GM12878 (cell line): Measurements from ENCODE around the gene CACNA2D3. TPM values are rescaled to one million over a fixed set of nuclear protein-coding genes. Genes with fewer than 3 reads are reported as not detected.

ENCODE experiments used
- ATAC-seq: fragments of 200-7000 bp; cut with Tn5 transposase; 3 replicates; pipeline ENCODE4 v1.9.1; 2020; ENCODE audit warnings: mild to moderate bottlenecking, moderate library complexity
- BruUV-seq: library from RNA; stranded (reverse); fragments of 400-500 nt; replicated peaks from 2 replicates; lab custom pipeline; 2021; lab: Mats Ljungman, UMichigan
- CTCF ChIA-PET: fragments of 300-600 bp; sonication (Branson Sonifier 250); formaldehyde crosslinking; extraction: SDS; loops from one replicate; lab custom pipeline; 2021; ENCODE audit warnings: inconsistent platforms; lab: Yijun Ruan, JAX
- POLR2A ChIA-PET: fragments of 350-600 bp; formaldehyde crosslinking; extraction: SDS; loops from one replicate; lab custom pipeline; 2021; ENCODE audit warnings: inconsistent platforms; lab: Charles Lee
- RAD21 ChIA-PET: fragments of 300-600 bp; sonication (Branson Sonifier 250); formaldehyde crosslinking; loops from one replicate; lab custom pipeline; 2023; ENCODE audit warnings: antibody characterized with exemption; ENCODE audit not compliant: unreplicated experiment; lab: Charles Lee
- SMC1A ChIA-PET: fragments of 300-600 bp; sonication (Branson Sonifier 250); formaldehyde crosslinking; loops from one replicate; lab custom pipeline; 2023; ENCODE audit not compliant: unreplicated experiment, uncharacterized antibody; lab: Charles Lee
- DNase-seq: peaks from one replicate; pipeline ENCODE4 v3.0.0-alpha.2; 2011; ENCODE audit warnings: low read depth, low spot score
- FAIRE-seq: peaks from 3 replicates; lab custom pipeline; 2011; peaks lifted over from hg19 to GRCh38; lab: Jason Lieb, UNC
- H2AFZ ChIP-seq: 2 replicates; pipeline ENCODE4 v1.6.0; 2011; ENCODE audit warnings: low read depth, low read length, control low read depth; ENCODE audit not compliant: control insufficient read depth
- H3K27ac ChIP-seq: 2 replicates; pipeline ENCODE4 v1.5.1; 2011; ENCODE audit warnings: control low read depth; ENCODE audit not compliant: control insufficient read depth, insufficient read depth
- H3K27me3 ChIP-seq, 2 experiments: replicated peaks in 1 of 2; 2 replicates each; pipeline versions ENCODE4 v1.6.0 to v1.6.1; 2011; ENCODE audit warnings: low read length in 1 of 2; ENCODE audit not compliant: control insufficient read depth in 2 of 2, insufficient read depth in 2 of 2
- H3K36me3 ChIP-seq, 2 experiments: 2 replicates each; pipeline ENCODE4 v1.5.1; 2011; ENCODE audit warnings: low read length in 1 of 2; ENCODE audit not compliant: control insufficient read depth in 2 of 2, insufficient read depth in 2 of 2
- H3K4me1 ChIP-seq: 2 replicates; pipeline ENCODE4 v1.6.1; 2011; ENCODE audit warnings: mild to moderate bottlenecking, low read length, moderate library complexity, mixed read lengths; ENCODE audit not compliant: control insufficient read depth, insufficient read depth
- H3K4me2 ChIP-seq: 2 replicates; pipeline ENCODE4 v1.6.0; 2011; ENCODE audit warnings: control low read depth; ENCODE audit not compliant: control insufficient read depth, insufficient read depth
- H3K4me3 ChIP-seq: fragments of 200-600 bp; sonication (generic); 2 replicates; pipeline ENCODE4 v1.5.1; 2016
- H3K79me2 ChIP-seq: 2 replicates; pipeline ENCODE4 v1.6.0; 2011; ENCODE audit warnings: low read length; ENCODE audit not compliant: control insufficient read depth, insufficient read depth
- H3K9ac ChIP-seq: 2 replicates; pipeline ENCODE4 v1.8.0; 2011; ENCODE audit warnings: low read length, control low read depth, mixed read lengths; ENCODE audit not compliant: control insufficient read depth, insufficient read depth
- H3K9me3 ChIP-seq: replicated peaks from 3 replicates; pipeline ENCODE4 v1.5.1; 2011; ENCODE audit warnings: mild to moderate bottlenecking, low read length; ENCODE audit not compliant: control insufficient read depth, insufficient read depth
- H4K20me1 ChIP-seq: 2 replicates; pipeline ENCODE4 v1.6.0; 2011; ENCODE audit not compliant: control insufficient read depth, insufficient read depth
- ATF3 ChIP-seq: IDR thresholded peaks from 2 replicates; pipeline ENCODE4 v1.6.1; 2011; ENCODE audit warnings: low read depth, mild to moderate bottlenecking, low read length, moderate library complexity, borderline replicate concordance; ENCODE audit errors: extremely low read depth
- CREB1 ChIP-seq: IDR thresholded peaks from 2 replicates; pipeline ENCODE4 v1.6.1; 2012; ENCODE audit warnings: low read depth, mild to moderate bottlenecking, inconsistent platforms
- GABPA ChIP-seq: IDR thresholded peaks from 2 replicates; pipeline ENCODE4 v1.6.1; 2014; ENCODE audit warnings: antibody characterized with exemption, low read depth, mild to moderate bottlenecking, inconsistent platforms
- IKZF1 ChIP-seq: fragments of 450-650 bp; conservative IDR thresholded peaks from 2 replicates; pipeline ENCODE4 v1.6.1; 2017; ENCODE audit warnings: antibody characterized with exemption, mild to moderate bottlenecking
- KAT2A ChIP-seq: conservative IDR thresholded peaks from 2 replicates; pipeline ENCODE4 v1.6.1; 2011; ENCODE audit warnings: low read depth, low read length; ENCODE audit not compliant: control insufficient read depth
- NBN ChIP-seq: fragments of 450-650 bp; IDR thresholded peaks from 2 replicates; pipeline ENCODE4 v1.6.1; 2016
- RELA ChIP-seq: fragments of 450-650 bp; IDR thresholded peaks from 2 replicates; pipeline ENCODE4 v1.8.0; 2014; ENCODE audit warnings: borderline replicate concordance; ENCODE audit not compliant: partially characterized antibody
- TARDBP ChIP-seq: IDR thresholded peaks from 2 replicates; pipeline ENCODE4 v1.6.1; 2016; ENCODE audit warnings: borderline replicate concordance
- TCF3 ChIP-seq: IDR thresholded peaks from 2 replicates; pipeline ENCODE4 v1.6.1; 2012; ENCODE audit warnings: low read depth, mild to moderate bottlenecking, low read length, borderline replicate concordance; ENCODE audit not compliant: insufficient read depth
- YY1 ChIP-seq: IDR thresholded peaks from 2 replicates; pipeline ENCODE4 v1.6.1; 2011; ENCODE audit warnings: low read depth, mild to moderate bottlenecking, low read length
- ZNF592 ChIP-seq: fragments of 450-650 bp; IDR thresholded peaks from 2 replicates; pipeline ENCODE4 v1.6.1; 2017; ENCODE audit warnings: mild to moderate bottlenecking, moderate library complexity
- WGBS: methylation state at CpG from one replicate; pipeline ENCODE4 v1.1.6; 2016; ENCODE audit warnings: low lambda C conversion rate; ENCODE audit not compliant: insufficient replicate concordance, insufficient coverage; ENCODE audit errors: missing lambda C conversion rate; 5-methylcytosine and 5-hydroxymethylcytosine counted together
- in situ Hi-C: fragments of 300-500 bp; cut with MboI; formaldehyde crosslinking; loops from 9 replicates; pipeline ENCODE4 v1.14.3; 2018; ENCODE audit warnings: mixed read lengths
- intact Hi-C: fragments of 100-400 bp; cut with micrococcal nuclease; formaldehyde crosslinking; loops from one replicate; pipeline ENCODE4 v1.14.2; 2022; ENCODE audit not compliant: unreplicated experiment
- polyA plus RNA-seq, 11 experiments: library from polyadenylated mRNA; depleted of rRNA in 4 of 11; unstranded in 6 of 11; stranded (reverse) in 5 of 11; fragments of >200 nt; fragmentation: Nextera tagmentation in 4 of 11; fragmentation: Illumina TruSeq in 1 of 11; extraction: Ambion mirVana in 4 of 11; extraction: Trizol in 1 of 11; gene quantifications; 1 replicate in 1 of 11; 2 replicates in 10 of 11; pipeline versions ENCODE4 v1.2.1 to v1.2.3, GENCODE V29; 2011 to 2016; ENCODE audit warnings: inconsistent platforms in 2 of 11, missing spikeins in 2 of 11, low read depth in 1 of 11
- total RNA-seq, 4 experiments: library from RNA; depleted of rRNA in 3 of 4; stranded (reverse); fragments of >200 nt in 3 of 4; fragmentation: Illumina TruSeq in 1 of 4; extraction: Trizol in 1 of 4; gene quantifications; 2 replicates each; pipeline versions ENCODE4 v1.2.1 to v1.2.3, GENCODE V29; 2013 to 2021

Gene CACNA2D3
- total and polyA plus RNA-seq, 10 of the 15 experiments (the other 5 are each of a cell fraction or from before 2014, with no cell fraction given), result not detected

GRCh38 chr3:54800478-54800877, 678.1 kb downstream of the CACNA2D3 start:
- POLR2A ChIA-PET, result no interaction called here
- Histone ChIP-seq H3K4me1 (no peaks in the 10 kb centered on the region), H3K9ac (no peak overlapping the region), H3K9me3 (no peaks in the 10 kb centered on the region), H4K20me1 (no peaks in the 10 kb centered on the region), H3K4me3 (no peak overlapping the region), H2AFZ (no peak overlapping the region), H3K79me2 (no peaks in the 10 kb centered on the region), H3K27me3 (no peaks in the 10 kb centered on the region), H3K36me3 (no peaks in the 10 kb centered on the region), H3K27ac (no peak overlapping the region), H3K4me2 (no peak overlapping the region)
- ATAC-seq, result no peak
- no peak for TF ChIP-seq TARDBP
- no peak for TF ChIP-seq GABPA
- no peak for TF ChIP-seq YY1
- TF ChIP-seq ATF3, result no peak
- no peak for TF ChIP-seq RELA
- no peak for TF ChIP-seq KAT2A
- no peak for TF ChIP-seq NBN
- TF ChIP-seq IKZF1, result no peak
- in situ Hi-C loops (no loop called here), intact Hi-C loops (no loop called here)
- no peak for FAIRE-seq
- DNase-seq, result no peak
- SMC1A ChIA-PET, result no interaction called here
- RAD21 ChIA-PET, result no interaction called here
- CTCF ChIA-PET, result no interaction called here
- BruUV-seq, result no TSS peak
- WGBS, result 0% methylated on average over 1 of the region's 1 CpG

GRCh38 chr3:54801977-54802376, 679.6 kb downstream of the CACNA2D3 start:
- H3K4me1 ChIP-seq, result no peaks in the 10 kb centered on the region
- BruUV-seq, result no TSS peak
- intact Hi-C loops, result no loop called here
- ChIA-PET RAD21 (no interaction called here), CTCF (no interaction called here), POLR2A (no interaction called here), SMC1A (no interaction called here)
- no peak overlapping the region for H3K4me3 ChIP-seq
- H3K27ac ChIP-seq, result no peak overlapping the region
- in situ Hi-C loops, result no loop called here
- FAIRE-seq, result no peak
- no peak for TF ChIP-seq ZNF592
- TF ChIP-seq CREB1, result no peak
- no peak for TF ChIP-seq TCF3
- no peak overlapping the region for H3K9ac ChIP-seq
- H2AFZ ChIP-seq, result no peak overlapping the region
- no peak for DNase-seq
- no peaks in the 10 kb centered on the region for H3K36me3 ChIP-seq
- no peaks in the 10 kb centered on the region for H3K27me3 ChIP-seq
- no peaks in the 10 kb centered on the region for H3K9me3 ChIP-seq
- no peak overlapping the region for H3K4me2 ChIP-seq
- no peak for ATAC-seq
- H4K20me1 ChIP-seq, result no peaks in the 10 kb centered on the region
- no peaks in the 10 kb centered on the region for H3K79me2 ChIP-seq
